Vagina (tissue), 2 donors: ENCODE measurements around the gene CAND2. TPM values are rescaled to one million over a fixed set of nuclear protein-coding genes. Genes with fewer than 3 reads are reported as not detected.
"Not testable (repeated sequence)": the region's sequence is repeated elsewhere in the genome, so short reads cannot be mapped to it uniquely, and the experiment has no call there.

Experiments used
- DNase-seq, 2 donors: peaks; one replicate each; pipeline ENCODE4 v3.0.0-alpha.2; 2017; ENCODE audit errors: extremely low spot score in 2 of 2
- H3K27ac ChIP-seq: fragments of 200-600 bp; sonication (generic); one replicate; pipeline ENCODE4 v1.5.1; 2019
- H3K27me3 ChIP-seq: fragments of 200-600 bp; sonication (generic); one replicate; pipeline ENCODE4 v1.5.1; 2019
- H3K36me3 ChIP-seq, 2 donors: fragments of 200-600 bp; sonication (generic); one replicate each; pipeline ENCODE4 v1.5.1; 2017 to 2019
- H3K4me1 ChIP-seq: fragments of 200-600 bp; sonication (generic); one replicate; pipeline ENCODE4 v1.5.1; 2019
- H3K4me3 ChIP-seq, 2 donors: fragments of 200-600 bp; sonication (generic); 1 replicate in 1 of 2; 2 replicates in 1 of 2; pipeline ENCODE4 v1.5.1; 2016 to 2019
- H3K9me3 ChIP-seq: fragments of 200-600 bp; sonication (generic); one replicate; pipeline ENCODE4 v1.5.1; 2019
- POLR2A ChIP-seq, 2 donors: fragments of 450-650 bp; IDR thresholded peaks; one replicate each; pipeline ENCODE4 v1.6.1; 2017; ENCODE audit warnings: antibody characterized with exemption in 2 of 2, mild to moderate bottlenecking in 2 of 2, moderate library complexity in 2 of 2
- POLR2AphosphoS5 ChIP-seq, 2 donors: sonication (generic); formaldehyde crosslinking; IDR thresholded peaks; one replicate each; pipeline ENCODE4 v1.9.0; 2017; ENCODE audit warnings: antibody characterized with exemption in 2 of 2, mild to moderate bottlenecking in 2 of 2, low read depth in 1 of 2; ENCODE audit not compliant: insufficient read depth in 1 of 2
- intact Hi-C: fragments of 100-400 bp; cut with DNase I; formaldehyde crosslinking; loops from one replicate; pipeline ENCODE4 v1.15.1; 2023
- total RNA-seq: library from RNA; depleted of rRNA; stranded (reverse); fragments of >200 nt; gene quantifications from one replicate; pipeline ENCODE4 v1.2.3, GENCODE V29; 2016
- TF ChIP-seq, protein P1 (sequence below), 3 experiments: fragments of 450-650 bp in 2 of 3; fragments of 200-600 bp in 1 of 3; sonication (generic) in 1 of 3; IDR thresholded peaks; one replicate each; pipeline ENCODE4 v1.5.1; 2017 to 2019; ENCODE audit warnings: antibody characterized with exemption in 3 of 3, mild to moderate bottlenecking in 2 of 3, moderate library complexity in 2 of 3

CAND2 gene
- total RNA-seq, 1 donor from 2014 or later = 12.5 TPM

DNA sequence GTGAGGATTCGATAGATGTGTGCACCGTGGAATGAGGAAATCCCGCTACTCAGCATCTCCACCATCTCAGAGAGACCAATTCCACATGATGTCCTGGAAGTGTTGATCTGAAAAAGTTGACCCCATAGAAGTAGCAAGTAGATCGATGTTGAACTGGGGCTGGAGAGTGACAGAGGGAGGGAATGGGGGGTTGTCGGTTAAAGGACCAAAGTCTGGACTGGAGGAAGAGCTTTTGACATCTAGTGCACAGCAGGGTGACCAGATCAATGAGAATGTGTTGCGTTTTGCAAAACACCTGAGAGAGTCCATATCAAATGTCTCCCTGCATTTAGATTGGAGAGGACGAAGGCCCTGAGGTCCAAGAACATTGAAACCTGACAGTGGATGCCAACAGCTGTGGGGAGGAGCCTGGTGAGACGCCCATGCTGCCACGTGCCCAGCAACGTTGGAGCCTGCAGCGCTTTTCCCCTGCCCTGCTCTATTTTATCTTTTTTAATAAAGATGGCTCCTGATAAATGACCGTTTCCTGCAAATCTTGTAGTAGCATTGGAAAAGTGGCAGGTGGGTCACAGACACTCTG, 75.0 kb downstream of the CAND2 start:
- no peaks in the 10 kb centered on the region for H3K9me3 ChIP-seq
- H3K4me1 ChIP-seq = peaks cover 23% of the 10 kb centered on the region
- no peaks in the 10 kb centered on the region for H3K36me3 ChIP-seq
- no peak overlapping the region for H3K4me3 ChIP-seq
- H3K27ac ChIP-seq = no peak overlapping the region
- intact Hi-C loops = no loop called here
- TF ChIP-seq POLR2A (IDR thresholded peaks at IDR 0.05) (no peak), POLR2AphosphoS5 (IDR thresholded peaks at IDR 0.05; ENCODE audit: insufficient read depth in 1 of 2, low read depth in 1 of 2) (no peak)
- TF ChIP-seq, protein P1, sequence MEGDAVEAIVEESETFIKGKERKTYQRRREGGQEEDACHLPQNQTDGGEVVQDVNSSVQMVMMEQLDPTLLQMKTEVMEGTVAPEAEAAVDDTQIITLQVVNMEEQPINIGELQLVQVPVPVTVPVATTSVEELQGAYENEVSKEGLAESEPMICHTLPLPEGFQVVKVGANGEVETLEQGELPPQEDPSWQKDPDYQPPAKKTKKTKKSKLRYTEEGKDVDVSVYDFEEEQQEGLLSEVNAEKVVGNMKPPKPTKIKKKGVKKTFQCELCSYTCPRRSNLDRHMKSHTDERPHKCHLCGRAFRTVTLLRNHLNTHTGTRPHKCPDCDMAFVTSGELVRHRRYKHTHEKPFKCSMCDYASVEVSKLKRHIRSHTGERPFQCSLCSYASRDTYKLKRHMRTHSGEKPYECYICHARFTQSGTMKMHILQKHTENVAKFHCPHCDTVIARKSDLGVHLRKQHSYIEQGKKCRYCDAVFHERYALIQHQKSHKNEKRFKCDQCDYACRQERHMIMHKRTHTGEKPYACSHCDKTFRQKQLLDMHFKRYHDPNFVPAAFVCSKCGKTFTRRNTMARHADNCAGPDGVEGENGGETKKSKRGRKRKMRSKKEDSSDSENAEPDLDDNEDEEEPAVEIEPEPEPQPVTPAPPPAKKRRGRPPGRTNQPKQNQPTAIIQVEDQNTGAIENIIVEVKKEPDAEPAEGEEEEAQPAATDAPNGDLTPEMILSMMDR (IDR thresholded peaks at IDR 0.05) = no peak
- no peaks in the 10 kb centered on the region for H3K27me3 ChIP-seq
- no peak for DNase-seq

DNA sequence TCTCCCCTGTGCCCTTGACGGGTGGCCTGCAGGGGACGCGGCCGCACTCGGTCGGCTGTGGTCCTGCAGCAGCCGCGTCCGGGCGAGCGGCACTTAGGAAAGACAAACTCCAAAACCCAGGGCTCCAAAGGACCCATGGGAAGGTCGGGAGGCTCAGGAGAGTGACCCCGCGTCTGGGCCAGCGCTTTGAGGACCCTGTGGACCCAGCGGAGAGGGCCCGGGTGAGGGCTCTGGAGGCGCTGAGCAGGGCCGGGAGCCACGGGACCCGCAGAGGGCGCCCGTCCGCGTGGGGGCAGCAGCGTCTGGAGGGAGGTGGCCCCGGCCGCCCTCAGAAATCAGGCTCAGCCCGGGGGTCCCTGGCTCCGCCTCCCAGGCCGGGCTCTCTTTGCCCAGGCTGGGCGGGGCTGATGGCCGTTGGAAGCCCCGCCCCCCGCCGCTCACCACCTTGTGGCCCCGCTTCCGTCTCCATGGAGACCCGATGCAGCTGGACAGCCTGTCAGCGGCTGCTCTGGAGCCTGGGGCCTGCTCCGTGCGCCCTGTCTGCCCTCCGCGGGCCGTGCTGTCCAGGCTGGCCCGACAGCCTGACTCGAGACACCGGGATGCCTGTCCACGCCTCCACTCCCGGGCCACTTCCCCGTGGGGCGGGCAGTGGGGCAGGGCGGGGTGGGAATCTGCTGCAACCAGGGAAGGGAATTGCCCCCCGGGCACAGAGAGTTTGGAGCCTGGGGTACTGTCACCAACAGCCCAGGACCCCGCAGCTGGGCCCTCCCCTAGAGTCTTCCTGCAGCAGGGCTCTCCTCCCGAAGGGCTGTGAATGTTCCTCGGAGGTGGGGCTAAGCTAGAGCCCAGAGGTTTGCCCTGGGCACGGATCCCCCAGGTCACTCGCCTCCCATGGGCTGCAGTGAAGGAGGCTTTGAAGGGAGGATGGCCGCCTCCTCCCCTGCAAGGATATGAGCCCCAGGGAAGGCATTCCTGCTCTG, 79.7 kb downstream of the CAND2 start:
- DNase-seq = no peak
- TF ChIP-seq, protein P1 (IDR thresholded peaks at IDR 0.05) = no peak
- TF ChIP-seq POLR2A (IDR thresholded peaks at IDR 0.05) (no peak), POLR2AphosphoS5 (IDR thresholded peaks at IDR 0.05; ENCODE audit: insufficient read depth in 1 of 2, low read depth in 1 of 2) (no peak)
- Histone ChIP-seq H3K27ac (no peak overlapping the region), H3K36me3 (no peaks in the 10 kb centered on the region), H3K4me1 (peaks cover 9% of the 10 kb centered on the region), H3K4me3 (peak overlapping the region; percentile 18 to 41), H3K27me3 (no peaks in the 10 kb centered on the region), H3K9me3 (no peaks in the 10 kb centered on the region)
- intact Hi-C loops = no loop called here

DNA sequence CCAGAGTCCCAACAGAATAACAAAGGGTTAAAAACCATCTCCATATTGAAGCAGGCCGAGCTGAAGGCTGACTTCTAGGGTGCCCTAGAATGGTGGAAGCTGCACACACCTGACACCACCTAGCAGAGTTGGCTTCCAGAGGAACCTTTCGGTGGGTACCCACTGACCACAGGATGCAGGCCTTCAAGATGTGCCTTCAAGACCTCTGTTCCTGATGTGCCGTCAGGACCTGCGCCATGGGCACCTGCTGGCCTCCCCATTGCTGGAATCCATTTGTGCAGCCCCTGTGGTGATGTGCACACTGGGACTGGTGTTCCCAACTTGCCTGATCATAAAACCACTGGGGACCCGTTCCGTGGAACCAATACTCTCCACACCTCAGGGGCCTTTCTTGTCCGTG, 80.6 kb downstream of the CAND2 start:
- no peaks in the 10 kb centered on the region for H3K27me3 ChIP-seq
- H3K4me1 ChIP-seq = peaks cover 9% of the 10 kb centered on the region
- TF ChIP-seq POLR2A (IDR thresholded peaks at IDR 0.05) (no peak), POLR2AphosphoS5 (IDR thresholded peaks at IDR 0.05; ENCODE audit: insufficient read depth in 1 of 2, low read depth in 1 of 2) (no peak)
- TF ChIP-seq, protein P1 (IDR thresholded peaks at IDR 0.05) = no peak
- no peak overlapping the region for H3K27ac ChIP-seq
- H3K4me3 ChIP-seq = no peak overlapping the region
- intact Hi-C loops = no loop called here
- DNase-seq = no peak
- H3K9me3 ChIP-seq = no peaks in the 10 kb centered on the region
- H3K36me3 ChIP-seq = no peaks in the 10 kb centered on the region

DNA sequence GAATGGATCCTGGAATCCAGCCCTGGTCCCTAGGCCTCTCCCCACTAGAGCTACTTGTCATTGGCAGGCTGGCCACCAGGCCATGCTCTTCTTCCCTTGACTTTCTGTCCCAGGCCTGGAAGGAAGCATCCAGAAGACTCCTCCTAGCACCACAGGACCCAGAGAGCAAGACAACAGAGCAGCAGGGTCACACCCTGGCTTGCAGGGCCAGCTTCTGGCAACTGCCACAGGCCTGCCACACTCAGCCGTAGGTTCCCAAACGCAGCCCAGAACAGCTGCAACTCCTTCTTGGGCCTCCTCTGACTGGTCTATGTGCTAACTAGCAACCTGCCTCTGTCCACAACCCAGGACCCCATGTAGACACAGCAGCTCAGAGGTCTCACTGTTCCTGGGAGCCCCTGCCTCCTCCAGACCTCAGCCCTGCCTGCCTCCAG, 81.7 kb downstream of the CAND2 start:
- Histone ChIP-seq H3K4me3 (no peak overlapping the region), H3K4me1 (peaks cover 9% of the 10 kb centered on the region), H3K27me3 (no peaks in the 10 kb centered on the region), H3K36me3 (no peaks in the 10 kb centered on the region), H3K9me3 (no peaks in the 10 kb centered on the region), H3K27ac (no peak overlapping the region)
- no peak for DNase-seq
- intact Hi-C loops = no loop called here
- TF ChIP-seq, protein P1 (IDR thresholded peaks at IDR 0.05) = no peak
- no peak for TF ChIP-seq POLR2AphosphoS5 (IDR thresholded peaks at IDR 0.05; ENCODE audit: insufficient read depth in 1 of 2, low read depth in 1 of 2)
- no peak for TF ChIP-seq POLR2A (IDR thresholded peaks at IDR 0.05)

DNA sequence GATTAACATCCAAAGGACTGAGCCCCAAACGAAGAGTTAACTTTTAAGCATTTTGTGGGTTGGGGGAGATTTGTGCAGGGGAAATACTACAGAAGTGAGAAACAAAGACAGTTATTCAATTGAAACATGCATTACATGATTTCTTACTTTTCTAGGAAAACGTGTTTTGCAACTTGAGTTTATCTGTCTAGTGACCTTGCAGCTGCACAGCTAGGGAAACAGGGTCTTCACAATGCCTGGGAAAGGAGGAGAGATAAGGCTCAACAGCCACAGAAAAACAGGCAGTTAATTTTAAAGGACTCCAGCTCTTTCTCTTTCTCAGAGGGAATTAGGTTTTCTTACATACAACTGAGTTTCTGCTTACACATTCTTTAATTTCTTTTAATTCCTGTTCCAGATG, 82.3 kb downstream of the CAND2 start:
- H3K27ac ChIP-seq, intact Hi-C loops, H3K36me3 ChIP-seq, DNase-seq, H3K4me3 ChIP-seq, H3K4me1 ChIP-seq, H3K27me3 ChIP-seq, H3K9me3 ChIP-seq: not testable (repeated sequence)
